HEK293T (cell line): Measurements from ENCODE around the gene SLC8A1.

Source experiments
- BHLHE40 ChIP-seq: fragments of 450-650 bp; IDR thresholded peaks from 2 replicates; pipeline ENCODE4 v1.6.1; 2016; ENCODE audit warnings: mild to moderate bottlenecking, moderate library complexity, borderline replicate concordance
- CTBP1 ChIP-seq: fragments of 450-650 bp; IDR thresholded peaks from 2 replicates; pipeline ENCODE4 v1.6.1; 2016; ENCODE audit warnings: borderline replicate concordance
- ELF4 ChIP-seq: fragments of 450-650 bp; IDR thresholded peaks from 2 replicates; pipeline ENCODE4 v1.6.1; 2017; ENCODE audit warnings: antibody characterized with exemption
- FOXA1 ChIP-seq: fragments of 450-650 bp; IDR thresholded peaks from 2 replicates; pipeline ENCODE4 v1.6.1; 2016; ENCODE audit warnings: mild to moderate bottlenecking
- FOXK2 ChIP-seq: fragments of 450-650 bp; IDR thresholded peaks from 2 replicates; pipeline ENCODE4 v1.6.1; 2016; ENCODE audit warnings: mild to moderate bottlenecking
- FOXM1 ChIP-seq: fragments of 450-650 bp; IDR thresholded peaks from 2 replicates; pipeline ENCODE4 v1.6.1; 2017; ENCODE audit warnings: mild to moderate bottlenecking, borderline replicate concordance
- HDGF ChIP-seq: fragments of 450-650 bp; IDR thresholded peaks from 2 replicates; pipeline ENCODE4 v1.6.1; 2017; ENCODE audit warnings: antibody characterized with exemption, borderline replicate concordance
- LEF1 ChIP-seq: fragments of 450-650 bp; IDR thresholded peaks from 2 replicates; pipeline ENCODE4 v1.6.1; 2017; ENCODE audit warnings: mild to moderate bottlenecking, borderline replicate concordance
- NFRKB ChIP-seq: fragments of 450-650 bp; IDR thresholded peaks from 2 replicates; pipeline ENCODE4 v1.6.1; 2016; ENCODE audit warnings: mild to moderate bottlenecking, moderate library complexity
- SP1 ChIP-seq: fragments of 450-650 bp; IDR thresholded peaks from 2 replicates; pipeline ENCODE4 v1.6.1; 2017
- SUZ12 ChIP-seq: fragments of 450-650 bp; IDR thresholded peaks from 2 replicates; pipeline ENCODE4 v1.6.1; 2016; ENCODE audit warnings: mild to moderate bottlenecking
- ZNF384 ChIP-seq: fragments of 450-650 bp; IDR thresholded peaks from 2 replicates; pipeline ENCODE4 v1.6.1; 2016
- TF ChIP-seq, protein P1 (sequence below): fragments of 450-650 bp; IDR thresholded peaks from 2 replicates; pipeline ENCODE4 v1.6.1; 2016

DNA sequence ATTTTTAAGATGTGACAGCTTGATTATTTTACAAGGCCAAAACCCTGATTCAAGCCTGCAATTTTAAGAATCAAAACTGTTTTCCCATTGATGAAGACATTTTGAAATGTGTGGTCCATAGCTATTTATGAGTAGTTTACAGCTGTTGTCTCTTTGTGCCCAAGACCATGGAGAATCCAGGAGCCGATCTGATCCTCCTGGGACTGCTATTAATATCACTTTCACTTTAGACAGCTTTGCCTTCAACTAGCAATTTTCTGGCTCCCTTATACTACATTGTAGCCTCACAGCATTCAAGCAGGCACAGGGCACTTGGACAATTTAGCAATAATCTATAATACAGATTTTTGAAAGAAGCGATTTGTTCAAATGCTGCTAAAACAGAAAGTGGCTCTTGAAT, 172.9 kb downstream of the SLC8A1 start:
- no peak for TF ChIP-seq BHLHE40
- TF ChIP-seq ZNF384, result no peak
- TF ChIP-seq FOXM1, result no peak
- no peak for TF ChIP-seq LEF1
- TF ChIP-seq, protein P1, sequence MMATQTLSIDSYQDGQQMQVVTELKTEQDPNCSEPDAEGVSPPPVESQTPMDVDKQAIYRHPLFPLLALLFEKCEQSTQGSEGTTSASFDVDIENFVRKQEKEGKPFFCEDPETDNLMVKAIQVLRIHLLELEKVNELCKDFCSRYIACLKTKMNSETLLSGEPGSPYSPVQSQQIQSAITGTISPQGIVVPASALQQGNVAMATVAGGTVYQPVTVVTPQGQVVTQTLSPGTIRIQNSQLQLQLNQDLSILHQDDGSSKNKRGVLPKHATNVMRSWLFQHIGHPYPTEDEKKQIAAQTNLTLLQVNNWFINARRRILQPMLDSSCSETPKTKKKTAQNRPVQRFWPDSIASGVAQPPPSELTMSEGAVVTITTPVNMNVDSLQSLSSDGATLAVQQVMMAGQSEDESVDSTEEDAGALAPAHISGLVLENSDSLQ, result no peak
- TF ChIP-seq SP1, result no peak
- no peak for TF ChIP-seq HDGF
- TF ChIP-seq SUZ12, result no peak
- TF ChIP-seq NFRKB, result no peak
- no peak for TF ChIP-seq CTBP1
- no peak for TF ChIP-seq FOXK2
- TF ChIP-seq ELF4, result no peak
- TF ChIP-seq FOXA1, result no peak
